GM19043 (cell line): Measurements from ENCODE around the gene C3orf20.
"Not testable (repeated sequence)": the region's sequence is repeated elsewhere in the genome, so short reads cannot be mapped to it uniquely, and the experiment has no call there.

ENCODE experiments used
- ATAC-seq: cut with Tn5 transposase; IDR thresholded peaks from one replicate; pipeline ENCODE4 v1.9.1; 2021; ENCODE audit warnings: low read depth; ENCODE audit not compliant: unreplicated experiment

Gene C3orf20

DNA sequence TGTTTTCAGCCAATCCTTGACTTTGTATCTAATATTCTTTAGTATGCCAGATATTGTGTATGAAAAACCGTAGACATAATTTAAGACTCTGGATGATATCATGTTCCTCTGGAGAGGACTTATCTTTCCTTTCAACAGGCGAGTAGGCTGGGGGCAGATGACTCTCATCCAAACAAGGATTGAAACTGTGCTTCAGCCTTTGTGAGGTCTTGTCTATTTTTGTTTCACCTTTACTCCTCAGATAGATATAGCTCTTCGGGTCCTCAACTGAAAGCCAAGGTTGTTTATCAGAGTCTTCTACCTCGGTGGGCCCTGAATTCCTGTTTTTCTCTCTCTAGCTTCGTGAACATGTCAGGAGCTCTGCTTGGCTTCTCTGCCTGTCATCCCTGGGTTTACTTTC is 66.0 kb downstream of the C3orf20 start:
- no peak for ATAC-seq

DNA sequence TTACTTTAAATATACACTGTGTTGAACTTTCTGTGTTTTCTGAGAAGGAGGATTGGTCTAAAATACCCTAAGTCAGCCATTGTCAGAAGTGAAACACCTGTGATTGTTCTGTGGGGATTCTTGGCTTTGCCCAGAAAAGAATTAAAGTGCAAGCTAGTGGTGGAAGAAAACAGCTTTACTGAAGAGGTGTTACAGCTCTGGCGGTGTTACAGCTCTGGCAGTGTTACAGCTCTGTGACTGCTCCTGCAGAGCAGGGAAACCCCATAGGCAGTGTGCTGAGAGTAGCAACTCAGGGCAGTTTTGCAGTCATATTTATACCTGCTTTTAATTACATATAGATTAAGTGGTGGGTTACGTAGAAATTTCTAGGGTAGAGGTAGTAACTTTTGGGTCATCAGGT is 66.6 kb downstream of the C3orf20 start:
- ATAC-seq = no peak

DNA sequence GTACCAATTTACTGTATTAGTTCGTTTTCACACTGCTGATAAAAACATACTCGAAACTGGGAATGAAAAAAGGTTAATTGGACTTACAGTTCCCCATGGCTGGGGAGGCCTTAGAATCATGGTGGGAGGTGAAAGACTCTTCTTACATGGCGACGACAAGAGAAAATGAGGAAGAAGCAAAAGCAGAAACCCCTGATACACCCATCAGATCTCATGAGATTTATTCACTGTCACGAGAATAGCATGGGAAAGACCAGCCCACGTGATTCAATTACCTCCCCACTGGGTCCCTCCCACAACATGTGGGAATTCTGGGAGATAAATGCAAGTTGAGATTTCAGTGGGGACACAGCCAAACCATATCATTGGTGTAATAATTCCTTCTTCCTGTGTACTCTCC is 69.6 kb downstream of the C3orf20 start:
- ATAC-seq = no peak

DNA sequence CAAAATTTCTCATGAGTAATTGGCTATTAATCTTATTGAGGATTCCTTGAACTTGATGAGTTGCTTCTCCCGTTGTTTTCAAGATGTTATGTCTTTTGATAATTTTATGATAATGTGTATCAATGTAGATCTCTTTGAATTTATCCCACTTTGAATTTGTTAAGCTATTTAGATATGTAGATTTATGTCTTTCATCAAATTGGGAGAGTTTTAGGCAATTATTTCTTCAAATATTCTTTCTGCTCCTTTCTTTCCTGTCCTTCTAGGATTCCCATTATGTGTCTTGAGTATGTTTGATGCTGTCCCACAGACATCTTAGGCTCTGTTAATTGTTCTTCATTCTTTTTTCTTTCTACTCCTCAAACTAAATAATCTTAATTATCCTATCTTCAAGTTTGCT is 75.7 kb downstream of the C3orf20 start:
- no peak for ATAC-seq

DNA sequence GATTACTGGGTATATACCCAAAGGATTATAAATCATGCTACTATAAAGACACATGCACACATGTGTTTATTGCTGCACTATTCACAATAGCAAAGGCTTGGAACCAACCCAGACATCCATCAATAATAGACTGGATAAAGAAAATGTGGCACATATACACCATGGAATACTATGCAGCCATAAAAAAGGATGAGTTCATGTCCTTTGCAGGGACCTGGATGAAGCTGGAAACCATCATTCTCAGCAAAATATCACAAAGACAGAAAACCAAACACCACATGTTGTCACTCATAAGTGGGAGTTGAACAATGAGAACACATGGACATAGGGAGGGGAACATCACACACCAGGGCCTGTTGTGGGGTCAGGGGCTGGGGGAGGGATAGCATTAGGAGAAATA is 78.0 kb downstream of the C3orf20 start:
- not testable (repeated sequence) for ATAC-seq

DNA sequence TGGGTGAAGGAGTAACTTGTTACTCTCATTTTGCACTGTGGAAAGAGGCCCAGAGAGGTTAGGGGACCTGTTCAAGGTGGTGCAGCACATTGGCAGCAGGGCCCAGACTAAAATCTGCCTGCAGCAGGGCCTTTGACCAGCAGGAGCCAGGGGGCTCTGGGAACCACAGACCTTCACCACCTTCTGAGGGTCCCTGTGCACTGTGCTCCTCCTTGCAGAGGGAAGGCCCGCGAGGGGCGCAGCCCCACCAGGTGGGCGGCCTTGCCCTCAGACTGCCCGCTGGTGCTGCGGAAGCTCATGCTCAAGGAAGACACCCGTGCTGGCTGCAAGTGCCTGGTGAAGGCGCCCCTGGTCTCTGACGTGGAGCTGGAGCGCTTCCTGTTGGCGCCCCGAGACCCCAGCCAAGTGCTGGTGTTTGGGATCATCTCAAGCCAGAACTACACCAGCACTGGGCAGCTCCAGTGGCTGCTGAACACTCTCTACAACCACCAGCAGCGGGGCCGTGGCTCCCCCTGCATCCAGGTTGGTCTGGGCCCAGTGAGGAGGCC is 82.3 kb downstream of the C3orf20 start:
- no peak for ATAC-seq

DNA sequence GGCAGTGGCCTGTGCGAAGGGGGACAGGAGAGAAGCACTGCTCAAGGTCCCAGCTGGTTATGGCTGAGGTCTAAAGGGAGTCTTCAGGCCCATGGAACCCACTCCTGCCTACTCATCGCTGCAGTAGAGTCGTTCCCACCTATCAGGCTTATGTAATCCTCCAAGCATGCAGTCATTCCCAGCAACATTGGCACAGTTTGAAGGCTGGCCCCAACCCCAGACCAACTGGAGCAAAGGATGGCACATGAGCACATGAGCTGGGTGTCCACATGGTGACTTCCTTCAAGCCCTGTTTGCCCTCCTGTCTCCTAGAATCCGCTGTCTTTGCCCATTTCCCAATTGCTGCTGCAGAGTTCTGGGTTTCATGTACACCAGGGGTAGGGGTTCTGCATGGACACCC is 83.4 kb downstream of the C3orf20 start:
- no peak for ATAC-seq

DNA sequence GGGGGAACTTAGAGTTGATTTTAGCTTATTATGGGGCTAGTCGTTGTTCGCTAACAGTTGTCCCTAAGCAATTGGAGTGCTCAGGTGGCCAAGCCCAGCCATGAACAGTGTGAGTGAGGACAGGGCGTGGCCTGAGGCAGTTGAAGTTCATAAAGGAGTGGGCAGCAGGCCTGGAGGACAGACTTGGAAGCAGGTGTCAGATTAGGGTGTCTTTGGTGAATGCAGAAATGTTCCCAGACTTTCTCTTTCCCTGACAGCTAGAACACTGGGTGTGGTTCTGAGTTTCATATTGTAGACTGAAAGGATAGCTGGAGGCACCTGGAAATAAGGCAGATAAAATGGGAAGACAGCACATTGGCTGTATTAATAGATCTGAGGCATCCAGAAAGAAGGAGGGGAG is 84.0 kb downstream of the C3orf20 start:
- no peak for ATAC-seq

DNA sequence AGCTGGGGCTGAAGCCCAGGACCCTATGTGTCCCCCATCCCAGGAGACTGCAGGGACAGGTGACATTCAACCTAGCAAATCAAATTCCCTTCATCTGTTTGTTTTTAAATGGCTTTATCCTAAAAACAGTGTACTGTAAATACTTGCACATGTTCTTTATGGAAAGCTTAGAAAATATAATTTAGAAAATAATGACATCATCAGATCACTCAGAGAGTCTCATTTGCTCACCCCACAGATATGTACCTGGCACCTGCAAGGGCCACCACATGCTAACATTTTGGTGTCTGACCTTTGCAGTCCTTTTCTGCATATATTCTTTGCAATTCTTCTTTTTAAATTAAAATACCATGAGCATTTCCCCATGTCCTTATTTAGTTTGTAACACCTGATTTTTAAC is 85.2 kb downstream of the C3orf20 start:
- no peak for ATAC-seq

DNA sequence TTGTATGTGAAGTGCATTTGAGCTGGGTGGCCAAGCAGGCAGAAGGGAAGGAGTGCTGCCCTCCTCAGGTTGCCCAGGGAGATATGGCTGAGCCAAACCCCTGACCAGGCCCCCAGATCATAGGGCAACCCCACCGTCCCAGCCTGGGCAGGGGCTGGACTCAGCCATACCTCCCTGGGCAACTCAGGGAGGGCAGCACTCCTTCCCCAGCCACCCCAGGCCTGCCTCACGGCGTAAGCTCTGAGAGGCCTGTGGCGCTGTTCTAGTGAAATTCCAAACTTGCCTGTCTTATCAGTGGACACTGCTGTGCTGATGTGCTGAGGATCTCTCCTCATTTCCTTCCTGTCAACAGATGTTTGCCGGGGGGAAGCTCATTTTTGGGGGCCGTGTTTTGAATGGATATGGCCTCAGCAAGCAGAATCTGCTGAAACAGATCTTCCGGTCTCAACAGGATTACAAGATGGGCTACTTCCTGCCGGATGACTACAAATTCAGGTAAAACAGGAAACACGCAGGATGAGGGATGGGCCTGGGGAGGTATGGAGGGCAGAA is 86.3 kb downstream of the C3orf20 start:
- no peak for ATAC-seq

DNA sequence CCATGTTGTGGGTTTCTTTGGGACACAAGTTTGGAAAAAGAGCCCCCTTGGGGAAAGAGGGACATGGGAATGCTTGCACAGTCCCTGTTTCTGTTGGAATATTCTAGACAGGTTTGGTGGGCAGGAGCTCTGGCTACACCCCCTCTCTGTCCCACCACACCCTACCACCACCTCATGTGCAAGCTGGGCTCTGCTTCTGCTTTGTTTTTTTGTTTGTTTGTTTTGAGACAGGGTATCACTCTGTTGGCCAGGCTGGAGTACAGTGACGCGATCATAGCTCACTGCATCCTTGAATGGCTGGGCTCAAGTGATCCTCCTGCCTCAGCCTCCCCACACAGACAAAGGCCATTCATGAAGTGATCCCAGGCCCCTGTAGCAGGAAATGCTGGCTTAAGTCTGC is 86.9 kb downstream of the C3orf20 start:
- no peak for ATAC-seq

DNA sequence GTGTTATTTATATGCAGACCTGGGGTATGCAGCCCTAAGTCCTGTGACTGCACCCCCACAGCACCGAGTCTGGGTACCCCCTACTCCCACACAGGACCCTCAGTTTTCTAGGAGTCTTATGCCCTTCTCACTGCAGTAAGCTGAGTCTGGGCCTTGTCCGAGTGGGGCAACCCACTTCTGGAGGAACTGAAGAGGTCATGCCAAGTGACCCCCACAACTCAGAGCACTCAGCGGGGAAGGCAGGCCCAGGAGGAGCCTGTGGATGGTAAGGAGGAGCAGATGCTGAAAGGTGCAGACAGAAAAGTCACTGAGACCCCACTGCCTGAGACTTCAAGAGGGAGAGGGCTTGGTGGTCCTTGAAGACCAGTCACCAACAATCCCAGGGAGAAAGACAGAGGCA is 87.8 kb downstream of the C3orf20 start:
- no peak for ATAC-seq

DNA sequence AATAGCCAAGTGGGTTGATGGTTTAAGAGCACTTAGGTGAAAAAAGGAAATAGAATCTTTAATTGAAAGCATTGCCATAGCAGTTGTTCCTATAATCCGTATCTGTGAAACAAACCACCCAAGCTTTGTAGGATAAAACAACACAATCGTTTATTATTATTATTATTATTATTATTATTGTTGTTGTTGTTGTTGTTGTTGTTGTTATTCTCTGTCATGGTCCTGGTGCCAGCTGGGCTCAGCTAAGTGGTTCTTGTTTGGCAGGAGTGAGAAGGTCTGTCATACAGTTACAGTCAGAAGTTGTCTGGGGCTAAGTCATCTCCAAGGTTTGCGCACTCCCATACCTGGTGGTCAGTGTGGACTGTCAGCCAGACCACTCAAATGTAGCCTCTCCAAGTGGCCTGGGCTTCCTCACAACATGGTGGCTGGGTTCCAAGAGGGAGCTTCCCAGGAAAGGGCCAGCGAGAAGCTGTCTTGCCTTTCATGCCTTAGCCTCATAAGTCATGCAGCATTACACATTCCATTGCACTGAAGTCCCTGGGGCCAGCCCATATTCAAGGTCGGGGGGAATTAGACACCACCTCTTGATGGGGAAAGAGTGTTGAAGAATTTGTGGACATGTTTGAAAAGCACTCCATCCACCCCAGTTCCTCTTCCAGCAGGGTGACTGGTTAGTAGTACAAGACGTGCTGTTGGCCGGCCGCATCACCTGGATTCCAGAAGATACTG is 89.6 kb downstream of the C3orf20 start:
- ATAC-seq = no peak

DNA sequence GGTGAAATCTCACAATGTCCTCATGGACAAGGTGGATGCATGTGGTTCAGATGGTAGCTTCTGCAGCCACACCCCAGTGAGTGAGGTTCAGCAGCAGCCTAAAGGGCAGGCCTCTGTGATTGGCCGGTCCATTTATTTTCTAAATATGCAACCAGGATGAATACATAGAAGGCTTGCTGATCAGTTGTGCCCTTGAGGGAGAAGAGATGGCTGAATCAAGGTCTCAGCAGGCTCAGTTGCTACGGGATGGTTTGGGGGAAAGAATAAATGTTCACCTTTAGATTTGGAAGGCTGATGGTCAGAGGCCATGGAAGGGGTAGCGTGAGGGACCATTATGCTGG is 90.1 kb downstream of the C3orf20 start:
- ATAC-seq = no peak

DNA sequence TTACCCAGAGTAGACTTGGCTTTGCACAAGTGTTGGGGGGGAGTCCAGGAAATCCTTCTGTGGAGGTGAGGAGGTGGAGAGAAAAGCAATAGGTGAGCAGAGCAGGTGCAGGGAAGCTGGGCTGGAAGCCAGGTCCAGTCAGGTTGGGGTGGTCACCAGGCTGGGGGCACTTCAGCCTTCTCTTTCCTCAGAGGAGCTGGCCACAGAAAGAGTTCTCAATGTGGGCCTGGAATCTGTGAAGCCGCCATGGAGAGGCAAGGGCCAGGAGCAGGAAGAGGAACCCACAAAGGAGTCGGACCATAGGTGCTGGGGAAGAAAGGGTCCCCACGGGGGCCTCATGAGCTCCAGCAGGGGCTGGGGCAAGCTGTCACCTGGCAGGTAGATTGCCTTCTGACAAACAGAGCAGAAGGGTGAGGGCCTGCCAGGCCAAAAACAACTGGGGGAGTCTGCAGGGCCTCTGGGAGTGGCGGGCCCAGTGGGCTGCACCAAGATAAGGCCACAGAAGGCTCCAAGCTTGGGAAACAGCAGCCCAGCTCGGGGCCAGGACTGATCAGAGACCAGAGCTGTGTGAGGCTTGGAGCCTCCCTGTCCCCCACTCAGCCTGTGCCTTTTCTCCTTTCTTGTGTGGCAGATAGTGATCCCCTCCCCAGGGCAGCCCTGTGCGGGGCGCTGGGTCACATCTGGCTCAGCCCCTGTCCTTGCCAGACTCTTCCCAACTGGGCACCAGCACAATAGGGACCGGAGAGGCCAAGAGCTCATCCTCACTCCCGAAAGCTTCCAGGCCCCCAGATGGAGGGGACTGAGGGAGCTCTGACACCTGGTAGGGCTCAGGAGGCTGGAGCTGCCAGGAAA is 90.9 kb downstream of the C3orf20 start:
- ATAC-seq = no peak

DNA sequence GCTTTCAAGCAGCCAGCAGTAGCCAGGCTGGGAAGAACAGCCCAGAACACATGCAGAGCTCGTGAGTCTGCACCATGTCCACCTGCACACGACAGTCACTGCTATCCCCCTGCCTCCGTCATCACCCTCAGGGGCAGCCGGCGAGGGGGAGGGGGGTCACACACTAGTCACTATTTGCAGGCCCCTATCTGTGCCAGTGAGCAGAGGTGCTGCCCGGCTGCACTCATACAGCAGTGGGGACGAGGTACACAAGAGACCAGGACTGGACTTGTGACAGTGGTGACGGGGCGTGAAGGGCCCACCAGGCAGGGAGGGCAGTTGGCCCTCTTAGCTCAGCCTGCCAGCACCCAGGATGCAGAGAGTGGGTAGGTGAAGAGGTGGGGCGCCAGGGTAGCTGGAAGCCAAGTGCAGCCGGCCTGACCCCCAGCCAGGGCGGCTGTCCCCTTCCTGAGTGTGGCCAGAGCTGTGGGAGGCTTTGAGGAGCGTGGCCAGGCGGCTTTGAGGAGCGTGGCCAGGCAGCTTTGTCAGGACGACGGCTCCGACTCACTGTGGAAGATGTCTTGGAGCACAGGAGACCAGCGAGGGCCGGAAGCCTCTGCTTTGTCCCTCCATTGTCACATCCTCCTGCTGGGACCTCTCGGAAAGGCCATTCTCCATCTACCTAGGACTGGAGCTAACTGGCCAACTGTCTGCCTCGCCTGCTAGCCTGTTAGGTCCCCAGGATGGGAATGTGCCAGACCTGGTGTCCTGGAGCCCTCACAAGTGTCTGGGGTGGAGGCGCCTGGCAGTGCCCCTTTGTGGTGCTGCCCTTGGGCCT is 91.7 kb downstream of the C3orf20 start:
- ATAC-seq = no peak

DNA sequence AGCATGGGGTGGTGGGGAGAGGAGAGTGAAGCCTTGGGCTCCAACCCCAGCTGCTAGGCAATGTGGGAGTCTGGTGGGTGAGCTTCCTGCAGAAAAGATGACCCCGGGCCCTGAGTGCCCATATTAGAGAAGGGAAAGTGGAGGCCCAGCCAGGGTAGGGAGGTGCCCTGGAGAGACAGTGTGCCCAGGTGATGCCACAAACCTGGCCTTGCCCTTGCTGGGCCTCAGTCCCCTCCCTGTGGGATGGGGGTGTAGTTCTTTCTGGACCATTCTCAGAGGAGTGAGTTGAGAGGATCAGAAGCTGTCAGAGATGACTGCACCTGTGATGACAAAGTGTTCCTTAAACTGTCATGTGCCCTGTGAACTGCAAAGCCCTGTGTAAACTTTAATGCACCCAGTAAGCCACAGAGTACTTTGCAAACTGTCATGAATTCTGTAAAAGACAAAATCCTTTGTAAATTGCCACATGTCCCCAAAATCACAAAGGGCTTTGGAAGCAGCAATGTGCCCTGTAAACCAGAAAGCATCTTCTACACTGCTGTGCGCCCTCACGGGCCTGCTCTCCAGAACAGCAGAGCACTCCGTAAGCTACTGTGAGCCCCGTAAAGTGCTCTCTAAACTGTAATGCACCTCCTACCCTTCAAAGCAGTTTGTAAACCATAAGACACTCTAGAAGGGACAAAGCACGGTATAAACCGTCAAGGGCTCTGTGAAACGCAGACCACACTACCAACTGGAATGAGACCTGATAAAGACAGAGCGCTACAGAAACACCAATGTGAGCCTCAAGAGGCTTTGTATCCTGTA is 92.5 kb downstream of the C3orf20 start:
- no peak for ATAC-seq

DNA sequence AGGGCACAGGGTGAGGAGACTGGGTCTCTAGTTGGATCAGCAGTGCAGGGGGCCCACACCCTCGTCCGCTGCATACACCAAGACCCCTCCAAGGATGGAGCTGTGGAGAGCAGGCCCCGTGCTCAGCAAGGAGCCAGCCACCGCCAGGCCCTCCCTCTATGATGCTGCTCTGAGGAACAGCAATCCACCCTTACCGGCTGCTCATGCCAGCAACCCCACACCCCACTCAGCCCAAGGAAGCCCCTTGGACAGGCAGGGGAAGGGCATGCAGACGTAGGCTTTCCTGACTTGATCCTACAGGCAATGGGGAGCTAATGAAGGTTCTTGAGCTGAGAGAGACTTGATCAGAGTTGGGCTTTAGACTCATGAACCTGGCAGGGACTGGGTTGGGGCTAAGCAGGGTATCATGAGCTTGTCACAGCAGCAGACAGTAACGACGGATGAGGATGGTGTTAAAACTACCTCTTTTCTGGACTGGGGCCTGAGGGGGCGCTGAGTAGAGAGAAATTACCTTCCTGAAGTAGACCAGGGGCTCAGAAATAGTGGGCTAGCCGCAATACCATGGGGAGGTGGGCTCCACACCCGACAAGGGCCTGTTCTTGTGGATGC is 93.3 kb downstream of the C3orf20 start:
- no peak for ATAC-seq

DNA sequence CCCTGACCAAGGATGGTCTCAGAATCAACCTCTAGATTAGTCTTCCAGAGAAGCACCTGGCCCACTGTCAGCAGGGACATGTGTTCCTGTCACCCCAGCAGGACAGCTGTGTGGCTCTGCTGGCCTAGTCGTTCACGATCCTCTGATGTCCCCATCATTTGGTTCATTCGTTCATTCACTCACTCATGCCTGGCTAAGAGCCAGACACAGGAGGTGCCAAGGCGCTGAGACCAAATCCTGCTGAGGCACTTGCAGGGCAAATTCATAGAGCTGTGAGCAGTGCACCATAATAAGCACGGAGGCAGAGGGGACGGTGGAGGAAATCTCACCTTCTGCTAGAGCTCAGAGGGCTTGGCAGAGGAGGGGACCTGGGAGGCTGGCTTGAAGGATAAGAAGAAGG is 93.9 kb downstream of the C3orf20 start:
- no peak for ATAC-seq
